GM13976 (cell line): ENCODE measurements around the gene ARMC9.
A peak's percentile ranks its signal among the peaks of the same experiment; 100 is the strongest.
"Not testable (repeated sequence)": the region's sequence is repeated elsewhere in the genome, so short reads cannot be mapped to it uniquely, and the experiment has no call there.

ENCODE experiments used
- DNase-seq: peaks from one replicate; pipeline ENCODE4 v3.0.0; 2012; ENCODE audit warnings: low spot score
- CTCF ChIP-seq: IDR thresholded peaks from 2 replicates; pipeline ENCODE4 v1.5.1; 2012; ENCODE audit warnings: borderline replicate concordance, mild to moderate bottlenecking; ENCODE audit not compliant: insufficient read depth; ENCODE audit errors: extremely low read depth, missing control alignments, control extremely low read depth
- in situ Hi-C: fragments of 300-500 bp; cut with MboI; formaldehyde crosslinking; loops from one replicate; pipeline ENCODE4 v1.12.0; 2022; ENCODE audit warnings: low sequenced_read_pairs, mixed read lengths, inconsistent platforms; ENCODE audit not compliant: unreplicated experiment

ARMC9 gene

GRCh38 chr2:231170055-231170454, 28.4 kb upstream of the ARMC9 start:
- TF ChIP-seq CTCF = no peak
- in situ Hi-C loops = no loop called here
- DNase-seq = no peak

DNA sequence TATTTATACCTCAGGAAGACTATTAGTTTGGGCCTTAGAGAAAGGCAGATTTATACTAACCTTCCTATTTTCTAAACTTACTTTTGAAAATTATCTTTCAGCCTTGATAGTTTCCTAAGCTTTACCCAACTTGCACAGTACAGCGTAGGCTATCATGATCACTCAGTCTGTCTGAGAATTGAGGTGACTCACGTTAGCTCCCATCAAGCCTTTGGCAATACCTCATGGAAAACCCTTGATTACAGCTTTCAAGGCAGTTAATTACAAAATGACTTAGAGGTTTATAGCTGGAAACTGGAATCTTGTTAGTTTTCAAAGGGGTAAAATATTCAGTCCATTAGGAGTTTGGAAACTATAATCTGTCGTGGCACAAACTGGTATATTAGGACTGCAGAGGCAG, 26.4 kb upstream of the ARMC9 start:
- no peak for TF ChIP-seq CTCF
- no peak for DNase-seq
- in situ Hi-C loops = no loop called here

- no peak for TF ChIP-seq CTCF
- in situ Hi-C loops = no loop called here
Observed at GRCh38 chr2:231174211-231174651, 24.2 kb upstream of the ARMC9 start.

GRCh38 chr2:231176066-231176465, 22.4 kb upstream of the ARMC9 start:
- DNase-seq = no peak
- TF ChIP-seq CTCF = no peak
- in situ Hi-C loops = no loop called here

More at GRCh38 chr2:231174211-231174651, 24.2 kb upstream of the ARMC9 start:
- no peak for DNase-seq

GRCh38 chr2:231177156-231178025, 21.0 kb upstream of the ARMC9 start:
- no peak for DNase-seq
- no peak for TF ChIP-seq CTCF
- in situ Hi-C loops = no loop called here

DNA sequence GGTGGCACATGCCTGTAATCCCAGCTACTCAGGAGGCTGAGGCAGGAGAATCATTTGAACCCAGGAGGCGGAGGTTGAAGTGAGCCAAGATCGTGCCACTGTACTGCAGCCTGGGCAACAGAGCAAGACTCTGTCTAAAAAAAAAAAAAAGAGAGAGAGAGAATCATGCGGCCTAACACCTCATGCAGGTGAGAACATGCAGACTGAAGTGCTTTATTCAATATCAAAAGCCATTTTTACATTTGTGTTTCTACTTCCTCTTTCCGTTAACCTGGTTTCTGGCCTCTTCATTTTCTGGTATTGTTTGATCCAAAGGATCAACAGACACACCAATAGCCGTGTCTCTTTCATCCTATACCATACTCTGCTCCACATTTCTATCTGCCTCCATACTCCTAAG, 19.6 kb upstream of the ARMC9 start:
- in situ Hi-C loops = not testable (repeated sequence)
- DNase-seq = peak; percentile 40

GRCh38 chr2:231181860-231182512, 16.4 kb upstream of the ARMC9 start:
- in situ Hi-C loops = no loop called here
- peak; percentile 64 for DNase-seq
- no peak for TF ChIP-seq CTCF
